ENCODE measurements around the gene ITGA6. TPM values are rescaled to one million over a fixed set of nuclear protein-coding genes. Genes with fewer than 3 reads are reported as not detected.

The ITGA6 gene
- total RNA-seq, 2 experiments from 2014 or later, result 0.38 TPM; not detected in 1

DNA sequence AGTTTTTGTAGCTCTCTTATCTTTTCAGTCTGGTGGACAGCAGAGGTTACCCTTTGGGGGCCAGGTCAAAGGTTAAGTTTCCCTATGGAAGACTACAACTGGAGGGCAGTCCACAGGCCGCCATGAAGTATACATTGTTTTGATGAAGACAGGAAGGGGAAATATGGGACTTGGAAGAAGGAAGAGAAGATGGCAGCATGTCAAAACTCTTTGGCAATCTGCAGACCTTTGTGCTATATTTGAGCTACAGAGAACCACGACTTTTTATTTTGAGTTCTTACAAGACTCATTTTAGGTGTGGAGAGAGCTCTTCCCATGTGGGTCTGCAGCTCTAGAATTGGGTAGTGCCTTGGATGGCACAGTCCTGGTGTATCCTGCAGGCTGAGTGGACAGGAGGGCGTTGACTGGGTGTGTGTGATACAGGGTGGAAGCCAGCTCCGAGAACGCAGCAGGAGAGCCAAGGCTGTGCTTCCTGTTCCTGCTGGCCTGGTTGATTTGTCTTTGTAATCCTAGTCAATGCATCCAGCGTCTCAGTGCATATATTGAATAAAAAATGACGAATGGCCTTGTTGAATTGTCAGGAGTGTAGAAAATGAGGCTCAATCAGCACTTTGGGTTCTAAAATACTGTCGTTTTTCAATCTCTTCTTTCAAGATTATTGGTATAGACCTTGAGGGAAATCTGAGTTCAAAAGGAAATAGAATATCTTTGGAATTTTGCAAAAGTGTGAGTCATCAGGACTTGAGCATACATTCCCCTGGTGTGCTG is 11.5 kb downstream of the ITGA6 start:
- no peak overlapping the region for H3K4me2 ChIP-seq (ENCODE audit: low read length)
- H3K4me1 ChIP-seq (ENCODE audit: insufficient read depth, low read length, poor library complexity, severe bottlenecking), result peaks cover 11% of the 10 kb centered on the region
- no TSS peak for BruUV-seq (replicated peaks)
- no peaks in the 10 kb centered on the region for H3K36me3 ChIP-seq (ENCODE audit: insufficient read depth, low read length)
- H2AFZ ChIP-seq (ENCODE audit: low read length), result no peak overlapping the region
- no peak overlapping the region for H3K4me3 ChIP-seq (ENCODE audit: low read depth, low read length, poor library complexity, severe bottlenecking)
- intact Hi-C loops (cut with micrococcal nuclease; ENCODE audit: unreplicated experiment), result no loop called here
- H3K27ac ChIP-seq (ENCODE audit: low read depth, low read length, poor library complexity, severe bottlenecking), result no peak overlapping the region
- no peaks in the 10 kb centered on the region for H3K9me2 ChIP-seq (ENCODE audit: insufficient read depth, low read length)
- no peaks in the 10 kb centered on the region for H3K9me3 ChIP-seq (ENCODE audit: low read length)
- no peaks in the 10 kb centered on the region for H4K20me1 ChIP-seq (ENCODE audit: insufficient read depth, low read length)
- H3K79me2 ChIP-seq (ENCODE audit: insufficient read depth, low read depth, low read length), result no peaks in the 10 kb centered on the region
- ChIA-PET POLR2A (no interaction called here), CTCF (ENCODE audit: unreplicated experiment) (no interaction called here)
- TF ChIP-seq EZH2phosphoT487 (IDR thresholded peaks at IDR 0.05; ENCODE audit: borderline replicate concordance, low read depth, low read length), result no peak
- TF ChIP-seq, protein P1, sequence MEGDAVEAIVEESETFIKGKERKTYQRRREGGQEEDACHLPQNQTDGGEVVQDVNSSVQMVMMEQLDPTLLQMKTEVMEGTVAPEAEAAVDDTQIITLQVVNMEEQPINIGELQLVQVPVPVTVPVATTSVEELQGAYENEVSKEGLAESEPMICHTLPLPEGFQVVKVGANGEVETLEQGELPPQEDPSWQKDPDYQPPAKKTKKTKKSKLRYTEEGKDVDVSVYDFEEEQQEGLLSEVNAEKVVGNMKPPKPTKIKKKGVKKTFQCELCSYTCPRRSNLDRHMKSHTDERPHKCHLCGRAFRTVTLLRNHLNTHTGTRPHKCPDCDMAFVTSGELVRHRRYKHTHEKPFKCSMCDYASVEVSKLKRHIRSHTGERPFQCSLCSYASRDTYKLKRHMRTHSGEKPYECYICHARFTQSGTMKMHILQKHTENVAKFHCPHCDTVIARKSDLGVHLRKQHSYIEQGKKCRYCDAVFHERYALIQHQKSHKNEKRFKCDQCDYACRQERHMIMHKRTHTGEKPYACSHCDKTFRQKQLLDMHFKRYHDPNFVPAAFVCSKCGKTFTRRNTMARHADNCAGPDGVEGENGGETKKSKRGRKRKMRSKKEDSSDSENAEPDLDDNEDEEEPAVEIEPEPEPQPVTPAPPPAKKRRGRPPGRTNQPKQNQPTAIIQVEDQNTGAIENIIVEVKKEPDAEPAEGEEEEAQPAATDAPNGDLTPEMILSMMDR (conservative IDR thresholded peaks at IDR 0.05; ENCODE audit: low read length), result no peak
- no peak for DNase-seq (ENCODE audit: low spot score)

DNA sequence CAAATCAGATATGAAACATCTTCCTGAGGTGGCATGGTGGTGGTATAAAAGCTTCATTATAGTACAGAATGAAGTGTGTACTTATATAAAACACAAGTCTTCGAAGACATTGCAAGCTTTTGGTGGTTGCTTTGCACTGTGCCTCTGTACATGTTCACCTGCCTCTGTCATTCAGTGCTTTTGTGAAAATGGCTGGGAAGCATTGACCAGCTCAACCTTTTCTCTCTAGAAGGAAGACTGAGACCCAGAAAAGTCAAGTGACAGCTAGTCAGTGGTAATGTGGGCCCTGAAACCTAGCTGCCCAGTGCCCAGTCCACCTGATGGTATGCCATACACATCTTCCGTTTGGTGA is 12.1 kb downstream of the ITGA6 start:
- Histone ChIP-seq H3K4me2 (ENCODE audit: low read length) (no peak overlapping the region), H4K20me1 (ENCODE audit: insufficient read depth, low read length) (no peaks in the 10 kb centered on the region), H3K9me2 (ENCODE audit: insufficient read depth, low read length) (no peaks in the 10 kb centered on the region), H3K4me1 (ENCODE audit: insufficient read depth, low read length, poor library complexity, severe bottlenecking) (peaks cover 11% of the 10 kb centered on the region), H3K79me2 (ENCODE audit: insufficient read depth, low read depth, low read length) (no peaks in the 10 kb centered on the region), H2AFZ (ENCODE audit: low read length) (no peak overlapping the region), H3K27ac (ENCODE audit: low read depth, low read length, poor library complexity, severe bottlenecking) (no peak overlapping the region), H3K4me3 (ENCODE audit: low read depth, low read length, poor library complexity, severe bottlenecking) (no peak overlapping the region), H3K36me3 (ENCODE audit: insufficient read depth, low read length) (no peaks in the 10 kb centered on the region), H3K9me3 (ENCODE audit: low read length) (no peaks in the 10 kb centered on the region)
- POLR2A ChIA-PET, result no interaction called here
- intact Hi-C loops (cut with micrococcal nuclease; ENCODE audit: unreplicated experiment), result no loop called here
- BruUV-seq (replicated peaks), result no TSS peak
- CTCF ChIA-PET (ENCODE audit: unreplicated experiment), result no interaction called here
- TF ChIP-seq EZH2phosphoT487 (IDR thresholded peaks at IDR 0.05; ENCODE audit: borderline replicate concordance, low read depth, low read length), result no peak
- TF ChIP-seq, protein P1 (conservative IDR thresholded peaks at IDR 0.05; ENCODE audit: low read length), result no peak
- no peak for DNase-seq (ENCODE audit: low spot score)

DNA sequence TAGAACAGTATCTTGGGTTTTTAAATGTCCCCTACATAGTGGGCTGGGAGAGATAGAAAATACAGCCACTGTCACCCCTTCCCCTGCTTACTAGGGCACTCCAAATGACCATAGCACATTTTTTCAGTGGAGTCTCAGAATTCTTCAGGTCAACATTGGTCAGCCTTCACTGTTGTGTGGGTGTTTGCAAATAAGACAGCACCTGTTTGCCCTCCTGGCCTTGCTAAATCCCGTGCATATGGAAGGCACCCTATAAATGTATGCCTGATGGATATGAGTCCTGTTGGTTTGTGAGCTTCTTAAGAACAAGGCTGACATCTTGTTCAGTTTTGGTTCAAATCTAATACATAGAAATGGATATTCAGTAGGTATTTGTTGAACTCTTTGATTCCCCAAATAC is 12.5 kb downstream of the ITGA6 start:
- no peaks in the 10 kb centered on the region for H3K9me2 ChIP-seq (ENCODE audit: insufficient read depth, low read length)
- ChIA-PET CTCF (ENCODE audit: unreplicated experiment) (no interaction called here), POLR2A (interaction anchor here (1.2 to 2.1 kb wide), 3 partner anchors 13 to 22 kb away, joined by 3 to 7 read pairs (median 6); no protein-coding TSS in a partner anchor)
- DNase-seq (ENCODE audit: low spot score), result no peak
- no peak overlapping the region for H3K4me2 ChIP-seq (ENCODE audit: low read length)
- intact Hi-C loops (cut with micrococcal nuclease; ENCODE audit: unreplicated experiment), result no loop called here
- no peak overlapping the region for H3K4me3 ChIP-seq (ENCODE audit: low read depth, low read length, poor library complexity, severe bottlenecking)
- no peaks in the 10 kb centered on the region for H3K36me3 ChIP-seq (ENCODE audit: insufficient read depth, low read length)
- no peak overlapping the region for H3K27ac ChIP-seq (ENCODE audit: low read depth, low read length, poor library complexity, severe bottlenecking)
- no peak for TF ChIP-seq EZH2phosphoT487 (IDR thresholded peaks at IDR 0.05; ENCODE audit: borderline replicate concordance, low read depth, low read length)
- TF ChIP-seq, protein P1 (conservative IDR thresholded peaks at IDR 0.05; ENCODE audit: low read length), result no peak
- no peaks in the 10 kb centered on the region for H3K9me3 ChIP-seq (ENCODE audit: low read length)
- H4K20me1 ChIP-seq (ENCODE audit: insufficient read depth, low read length), result no peaks in the 10 kb centered on the region
- H3K79me2 ChIP-seq (ENCODE audit: insufficient read depth, low read depth, low read length), result no peaks in the 10 kb centered on the region
- no TSS peak for BruUV-seq (replicated peaks)
- no peak overlapping the region for H2AFZ ChIP-seq (ENCODE audit: low read length)
- peaks cover 11% of the 10 kb centered on the region for H3K4me1 ChIP-seq (ENCODE audit: insufficient read depth, low read length, poor library complexity, severe bottlenecking)

Data from OCI-LY7 (cell line).